HuH-7 (cell line): ENCODE data around the gene CLCA4.
"Not testable (repeated sequence)": the region's sequence is repeated elsewhere in the genome, so short reads cannot be mapped to it uniquely, and the experiment has no call there.

ENCODE experiments used
- DNase-seq: peaks from one replicate; pipeline ENCODE4 v3.0.0; 2011; ENCODE audit warnings: low spot score

The CLCA4 gene

DNA sequence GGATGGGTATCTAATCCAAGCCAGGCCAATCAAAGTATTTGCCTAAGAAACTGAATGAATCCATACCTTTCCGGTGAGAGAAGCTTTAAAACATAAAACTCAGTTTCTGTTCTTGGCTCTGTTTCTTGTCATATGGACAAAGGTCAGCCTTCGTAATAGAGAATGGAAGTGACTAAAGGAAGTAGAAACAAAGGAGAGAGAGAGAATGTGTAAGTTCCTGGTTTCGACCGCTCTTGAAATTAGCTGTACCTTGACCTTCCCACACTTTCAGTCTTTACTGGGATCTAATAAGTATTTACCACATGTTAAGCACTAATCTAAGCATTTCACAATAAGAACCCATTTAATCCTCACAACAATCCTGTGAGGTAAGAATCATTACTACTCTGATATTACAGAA is 19.6 kb upstream of the CLCA4 start:
- no peak for DNase-seq

DNA sequence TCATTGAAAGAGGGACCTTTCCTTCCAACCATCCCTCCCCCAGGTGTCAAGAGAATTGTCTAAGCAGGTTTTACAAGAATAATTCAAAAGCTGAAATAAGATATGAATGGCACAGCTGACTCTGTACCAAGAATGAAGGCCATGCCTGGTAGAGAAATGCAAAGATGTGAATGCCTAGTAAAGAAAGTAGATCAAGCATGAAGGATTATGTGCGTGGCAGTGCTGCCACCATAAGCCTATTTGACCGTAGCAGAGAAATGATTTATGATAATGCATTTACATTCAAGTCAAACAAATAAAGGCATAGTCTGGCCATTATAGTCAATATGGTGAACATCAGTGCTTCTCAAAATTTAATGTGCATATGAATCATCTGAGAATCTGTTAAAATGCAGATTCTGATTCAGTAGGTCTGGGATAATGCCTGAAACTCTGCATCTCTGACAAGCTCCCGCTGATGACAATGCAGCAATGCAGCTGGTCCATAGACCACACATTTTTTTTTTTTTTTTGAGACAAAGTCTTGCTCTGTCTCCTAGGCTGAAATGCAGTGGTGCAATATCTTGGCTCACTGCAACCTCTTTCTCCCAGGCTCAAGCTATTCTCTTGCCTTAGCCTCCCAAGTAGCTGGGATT is 16.6 kb upstream of the CLCA4 start:
- DNase-seq: no peak

DNA sequence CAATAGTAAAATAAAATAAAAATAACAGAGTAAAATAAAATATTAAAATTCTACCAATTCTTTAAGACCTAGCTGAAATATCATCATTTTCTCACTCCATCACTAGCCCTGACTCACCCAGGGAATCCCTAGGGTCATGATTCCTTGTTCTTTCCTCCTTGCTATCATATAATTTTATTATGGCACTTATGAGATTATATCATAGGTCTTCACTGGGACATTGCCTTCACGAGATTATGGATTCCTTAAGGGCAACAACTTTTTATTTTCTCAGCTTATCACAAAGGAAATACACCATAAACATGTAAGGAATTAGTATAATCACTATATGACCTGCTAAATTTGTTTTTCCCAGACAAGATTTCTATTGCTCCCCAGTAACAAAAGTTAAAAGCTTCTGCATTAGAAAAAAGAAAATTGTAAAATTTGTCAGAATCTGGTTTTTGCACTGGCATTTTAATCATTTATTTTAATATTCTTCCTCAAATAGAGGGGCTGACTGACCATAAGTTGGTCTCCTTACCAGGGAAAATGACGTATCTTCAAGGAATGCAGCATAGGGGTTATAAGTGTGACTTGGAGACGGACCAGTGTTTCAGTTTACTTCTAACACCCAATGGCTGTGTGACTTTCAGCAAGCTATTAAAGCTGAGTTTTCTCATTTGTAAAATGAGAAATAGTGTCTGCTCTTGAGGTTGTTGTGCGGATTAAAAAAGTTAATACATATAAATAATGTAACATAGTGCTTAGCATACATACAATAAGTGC is 8.8 kb upstream of the CLCA4 start:
- no peak for DNase-seq

DNA sequence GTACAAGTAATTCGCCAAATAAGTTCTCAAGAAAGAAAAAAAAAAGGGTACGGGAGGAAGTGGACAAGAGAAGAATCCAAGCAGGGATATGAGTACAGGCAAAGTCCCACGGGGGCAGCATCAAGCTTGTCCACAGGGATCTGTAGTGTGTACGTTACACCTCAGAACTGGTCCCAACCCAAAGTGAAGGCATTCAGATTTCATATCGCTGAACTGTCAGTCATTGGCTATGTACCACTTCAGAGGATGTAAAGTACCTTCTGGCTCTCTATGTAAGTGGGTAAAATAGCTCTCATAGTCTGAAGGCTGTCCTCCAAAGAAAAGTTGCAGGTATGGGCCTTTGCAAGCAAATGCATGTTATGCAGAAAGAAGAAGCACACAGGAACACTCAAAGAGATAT is 8.1 kb upstream of the CLCA4 start:
- no peak for DNase-seq

DNA sequence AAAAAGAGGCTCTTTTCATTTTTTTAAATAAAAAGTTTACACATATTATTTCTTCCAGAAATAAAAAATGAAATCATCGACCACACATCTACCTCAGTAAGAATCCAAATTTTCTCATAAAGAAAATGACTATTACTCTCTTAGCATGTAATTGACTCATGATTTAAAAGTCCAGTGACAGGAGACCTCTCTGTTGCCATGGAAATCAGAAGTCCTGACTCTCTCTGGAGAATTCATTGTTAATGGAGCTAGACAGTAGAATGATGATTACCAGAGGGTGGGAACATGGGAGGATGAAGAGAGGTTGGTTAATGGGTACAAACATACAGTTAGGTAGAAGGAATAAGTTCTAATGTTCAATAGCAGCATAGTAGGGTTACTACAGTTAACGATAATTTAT is 5.0 kb upstream of the CLCA4 start:
- no peak for DNase-seq

DNA sequence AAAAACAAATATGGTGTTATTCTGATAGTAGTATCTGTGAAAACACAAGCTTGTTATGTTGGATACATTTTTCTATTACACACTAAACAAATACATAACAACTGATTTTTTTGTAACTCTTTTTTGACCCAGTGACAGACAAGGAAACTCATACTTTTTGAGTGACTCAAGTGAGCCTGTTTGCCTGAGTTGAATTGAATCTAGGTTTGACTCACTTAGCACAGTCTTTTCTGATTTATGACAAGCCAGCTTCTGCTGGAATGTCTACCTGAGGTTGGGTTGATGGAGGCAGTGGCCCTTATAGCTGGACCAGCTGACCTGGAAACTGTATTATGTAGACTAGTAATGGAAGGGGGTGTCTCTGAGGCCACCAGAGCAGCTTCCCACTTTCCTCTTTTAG is 4.2 kb upstream of the CLCA4 start:
- DNase-seq: no peak

DNA sequence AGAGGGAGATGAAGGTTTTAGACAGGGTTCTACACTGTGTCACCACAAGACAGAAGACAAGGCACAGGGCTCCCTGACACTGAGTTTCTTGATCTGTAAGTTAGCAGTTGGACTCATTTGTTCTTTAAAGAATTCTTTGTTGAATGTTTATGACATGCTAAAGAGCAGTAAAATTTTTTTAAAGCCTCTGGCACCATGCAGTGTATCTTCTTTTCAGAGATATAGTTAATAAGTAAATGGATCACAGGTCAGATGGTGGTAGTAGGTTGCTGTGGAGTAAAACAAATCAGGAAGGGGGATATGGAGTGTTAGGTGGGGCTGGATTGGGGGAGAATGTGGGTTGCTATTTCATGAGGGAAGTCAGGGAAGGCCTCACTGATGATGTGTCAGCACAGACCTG is 2.0 kb downstream of the CLCA4 start:
- DNase-seq: no peak

DNA sequence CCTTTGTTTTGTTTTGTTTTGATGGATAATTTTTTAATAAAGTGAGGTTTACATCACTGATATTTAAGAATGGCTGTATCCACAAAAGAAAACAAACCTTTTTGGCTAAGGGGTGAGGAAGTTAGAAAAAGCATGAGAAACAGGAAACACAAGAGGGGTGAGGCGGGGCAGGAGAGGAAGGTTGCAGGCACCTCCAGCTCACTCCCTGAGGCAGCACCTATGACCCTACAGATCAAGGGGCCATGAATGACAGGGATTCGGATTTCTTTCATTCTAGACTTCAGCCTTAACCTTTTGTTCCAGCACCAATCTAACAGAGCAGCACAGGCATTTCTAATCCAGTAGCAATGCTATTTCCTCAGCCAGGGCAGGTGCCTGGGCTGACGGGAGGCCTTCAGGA is 4.4 kb downstream of the CLCA4 start:
- no peak for DNase-seq

DNA sequence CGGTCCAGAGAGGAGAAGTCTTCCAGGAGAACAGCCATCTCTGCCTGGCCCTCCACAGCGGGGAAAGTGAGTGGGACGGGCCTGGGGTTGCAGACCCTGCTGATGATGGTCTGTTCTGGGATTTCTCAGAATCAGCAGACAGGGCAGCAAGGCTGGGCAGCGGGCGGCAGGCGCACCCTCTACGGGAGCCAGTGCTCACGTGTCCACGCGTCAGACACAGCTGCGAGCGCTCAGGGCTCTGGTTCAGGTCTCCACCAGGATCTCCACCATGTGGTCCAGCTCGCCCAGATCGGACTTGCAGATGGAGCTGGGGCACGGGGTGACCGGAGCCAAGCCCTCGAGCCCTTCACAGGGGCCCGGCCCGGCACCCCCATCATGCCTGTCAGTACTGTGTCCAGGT is 5.5 kb downstream of the CLCA4 start:
- no peak for DNase-seq

DNA sequence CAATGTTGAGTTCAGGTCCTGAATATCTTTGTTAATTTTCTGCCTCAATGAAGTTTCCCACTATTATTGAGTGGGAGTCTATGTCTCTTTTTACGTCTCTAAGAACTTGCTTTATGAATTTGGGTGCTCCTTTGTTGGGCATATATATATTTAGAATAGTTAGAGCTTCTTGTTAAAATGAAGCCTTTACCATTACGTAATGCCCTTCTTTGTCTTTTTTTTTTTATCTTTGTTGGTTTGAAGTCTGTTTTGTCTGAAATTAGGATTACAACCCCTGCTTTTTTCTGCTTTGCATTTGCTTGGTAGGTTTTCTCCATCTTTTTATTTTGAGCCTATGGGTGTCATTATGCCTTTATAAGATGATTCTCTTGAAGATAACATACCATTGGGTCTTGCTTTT is 10.9 kb downstream of the CLCA4 start:
- DNase-seq: no peak

DNA sequence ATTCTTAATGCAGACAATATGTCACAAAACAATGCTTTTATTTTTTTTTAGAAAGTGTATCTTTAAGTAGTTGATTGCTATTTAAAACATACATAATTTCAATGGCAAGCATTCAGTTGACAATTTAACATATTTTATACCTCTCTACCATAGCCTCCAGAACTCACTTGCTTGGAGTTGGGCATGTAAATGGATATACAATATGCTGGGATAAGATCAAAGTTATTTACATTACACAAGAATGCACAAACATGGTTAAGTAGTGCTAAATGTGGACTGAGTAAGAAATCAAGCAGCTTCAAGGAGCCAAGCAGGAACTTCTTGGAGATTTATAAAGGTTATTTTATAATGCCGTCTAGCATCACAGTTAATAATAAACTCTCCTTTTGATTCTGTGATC is 17.0 kb downstream of the CLCA4 start:
- no peak for DNase-seq

DNA sequence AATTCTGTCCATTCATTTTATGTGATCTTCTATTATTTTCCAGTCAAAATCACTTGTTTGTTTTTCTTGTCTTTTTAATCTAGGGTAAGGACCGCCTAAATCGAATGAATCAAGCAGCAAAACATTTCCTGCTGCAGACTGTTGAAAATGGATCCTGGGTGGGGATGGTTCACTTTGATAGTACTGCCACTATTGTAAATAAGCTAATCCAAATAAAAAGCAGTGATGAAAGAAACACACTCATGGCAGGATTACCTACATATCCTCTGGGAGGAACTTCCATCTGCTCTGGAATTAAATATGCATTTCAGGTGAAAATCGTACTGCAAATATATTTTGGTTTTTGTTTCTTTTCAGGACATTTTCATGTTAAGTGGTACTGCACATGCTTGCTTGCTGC is 20.5 kb downstream of the CLCA4 start:
- DNase-seq: no peak

DNA sequence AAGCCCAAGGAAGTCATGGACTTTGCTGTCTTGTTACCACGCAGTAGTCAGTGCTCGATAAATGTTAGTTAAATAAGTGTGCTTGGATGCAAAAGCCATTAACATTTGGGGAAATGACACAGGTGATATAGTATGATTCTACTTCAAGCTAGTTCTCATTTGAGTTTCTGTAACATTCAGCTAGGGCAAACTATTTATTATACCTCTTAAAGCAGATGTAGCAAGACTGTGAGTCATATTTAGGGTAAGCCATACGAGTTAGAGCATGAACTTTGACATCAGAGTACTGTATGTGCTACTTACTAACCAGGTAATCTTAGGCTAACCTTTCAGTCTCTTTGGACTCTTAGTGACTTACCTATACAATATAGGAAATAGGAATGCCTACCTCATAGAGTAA is 21.0 kb downstream of the CLCA4 start:
- no peak for DNase-seq

DNA sequence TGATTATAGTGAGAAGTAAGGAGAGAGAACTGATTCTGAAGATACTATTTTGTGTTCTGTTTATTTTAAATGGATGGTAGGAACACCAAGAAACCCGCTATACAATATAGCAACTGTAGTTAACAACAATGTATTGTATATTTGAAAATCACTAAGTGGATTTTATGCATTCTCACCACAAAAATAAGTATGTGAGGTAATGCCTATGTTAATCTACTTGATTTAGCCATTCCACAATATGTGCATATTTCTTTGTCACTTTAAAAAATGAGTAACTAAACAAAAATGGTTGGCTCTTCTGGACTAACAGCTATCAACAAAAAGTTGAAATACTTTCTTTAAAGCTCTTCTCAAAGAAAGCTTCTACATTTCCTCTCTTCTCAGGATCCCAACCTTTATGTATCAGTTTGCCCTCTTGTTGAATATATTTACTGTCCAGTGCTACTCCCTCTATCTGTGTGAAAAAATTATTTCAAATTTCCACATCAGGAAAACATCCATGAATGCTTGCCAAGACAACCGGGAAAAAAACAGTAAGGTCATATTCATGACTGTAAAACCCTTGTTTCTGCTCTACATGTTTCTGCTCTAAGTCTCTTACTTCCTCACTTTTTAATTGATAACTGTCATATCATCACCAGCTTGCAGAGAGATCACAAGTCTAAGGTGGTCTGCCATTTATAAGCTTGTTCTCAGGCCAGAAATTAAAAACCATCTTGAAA is 27.0 kb downstream of the CLCA4 start:
- no peak for DNase-seq

DNA sequence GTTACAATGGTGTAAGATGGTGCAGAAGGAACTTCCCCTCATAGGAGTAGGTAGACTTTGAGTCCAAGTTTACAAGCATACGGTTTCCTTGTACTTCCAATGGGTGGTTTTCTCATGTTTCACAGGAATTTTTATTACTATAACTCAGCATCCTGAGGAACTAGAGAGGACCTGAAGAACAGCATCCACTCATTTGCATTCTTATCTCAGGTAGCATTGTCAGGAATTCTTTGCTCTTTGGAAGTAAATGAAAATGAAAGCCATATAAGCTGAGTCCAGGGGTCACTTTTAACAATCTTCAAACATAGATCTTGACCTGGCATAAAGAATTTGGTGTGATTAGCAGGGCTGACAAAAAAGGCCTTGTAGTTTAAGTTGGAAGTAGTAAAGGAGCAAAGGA is 34.4 kb downstream of the CLCA4 start:
- no peak for DNase-seq

DNA sequence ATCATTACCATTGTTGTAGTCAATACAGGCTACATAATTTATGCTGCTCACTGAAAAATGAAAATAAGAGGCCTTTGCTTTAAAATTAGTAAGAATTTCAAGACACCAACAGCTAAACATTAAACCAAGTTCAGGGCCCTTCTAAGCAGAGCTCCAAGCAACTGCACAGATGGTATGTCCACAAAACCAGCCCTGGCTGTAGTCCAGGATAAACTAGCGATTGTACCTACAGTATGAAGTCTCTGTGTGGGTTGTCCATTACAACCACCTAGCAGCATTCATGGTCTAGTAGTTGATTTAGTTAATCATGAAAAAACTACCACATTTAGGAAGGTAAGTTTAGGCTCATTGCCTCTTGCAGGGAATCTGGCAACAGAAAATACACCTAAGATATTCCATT is 35.3 kb downstream of the CLCA4 start:
- no peak for DNase-seq

DNA sequence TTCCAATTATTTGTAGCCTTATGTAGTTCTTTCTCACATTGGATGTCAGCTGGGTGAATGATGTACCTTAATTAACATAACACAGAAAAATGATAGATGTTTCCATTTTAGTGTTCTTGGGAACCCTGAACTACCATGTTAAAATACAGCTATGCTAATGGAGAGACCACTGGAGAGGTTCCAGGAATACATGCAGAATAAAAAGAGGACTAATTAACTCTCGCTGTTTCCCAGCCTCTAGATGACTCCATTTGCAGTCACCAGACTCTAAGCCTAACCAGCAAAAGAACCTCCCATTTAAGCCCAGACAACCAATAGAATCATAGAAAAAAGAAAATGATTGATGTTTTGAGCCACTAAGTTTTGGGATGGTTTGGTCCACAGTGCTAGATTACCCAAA is 36.2 kb downstream of the CLCA4 start:
- no peak for DNase-seq

DNA sequence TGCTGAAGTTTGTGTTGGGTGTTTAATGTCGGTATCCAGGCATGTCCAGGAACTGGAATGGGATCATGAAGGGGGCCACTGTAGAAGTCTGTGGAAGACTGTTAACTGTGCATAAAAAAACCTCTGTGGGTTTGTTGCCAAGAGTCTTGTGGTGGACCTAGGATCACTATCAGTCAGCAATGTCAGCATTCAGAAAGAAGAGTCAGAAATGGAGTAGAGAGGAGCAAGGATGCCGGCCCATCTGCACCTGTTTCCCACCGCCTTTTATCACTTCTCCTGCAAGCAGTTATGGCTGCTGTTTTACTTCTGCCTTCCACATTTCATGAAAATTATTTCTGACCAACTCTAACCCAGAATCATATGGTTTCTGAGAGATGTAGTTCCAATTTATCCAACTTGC is 36.7 kb downstream of the CLCA4 start:
- DNase-seq: no peak

DNA sequence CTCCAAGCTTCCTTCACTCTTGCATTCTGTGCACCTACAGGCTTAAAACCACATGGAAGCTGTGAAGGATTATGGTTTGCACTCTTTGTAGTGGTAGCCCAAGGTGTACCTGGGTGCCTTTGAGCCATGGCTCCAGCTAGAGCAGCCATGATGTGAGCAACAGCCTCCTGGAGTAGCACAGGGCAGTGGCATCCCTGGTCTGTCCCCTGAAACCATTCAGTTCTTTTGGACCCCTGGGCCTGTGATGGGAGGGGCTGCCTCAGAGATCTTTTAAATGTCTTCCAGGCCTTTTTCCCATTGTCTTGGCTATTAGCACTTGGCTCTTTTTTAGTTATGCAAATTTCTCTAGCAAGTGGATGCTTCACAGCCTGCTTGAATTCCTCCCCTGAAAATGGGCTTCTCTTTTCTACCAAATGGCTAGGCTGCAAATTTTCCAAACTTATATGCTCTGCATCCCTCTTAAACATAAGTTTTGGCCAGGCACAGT is 47.4 kb downstream of the CLCA4 start:
- DNase-seq: no peak

DNA sequence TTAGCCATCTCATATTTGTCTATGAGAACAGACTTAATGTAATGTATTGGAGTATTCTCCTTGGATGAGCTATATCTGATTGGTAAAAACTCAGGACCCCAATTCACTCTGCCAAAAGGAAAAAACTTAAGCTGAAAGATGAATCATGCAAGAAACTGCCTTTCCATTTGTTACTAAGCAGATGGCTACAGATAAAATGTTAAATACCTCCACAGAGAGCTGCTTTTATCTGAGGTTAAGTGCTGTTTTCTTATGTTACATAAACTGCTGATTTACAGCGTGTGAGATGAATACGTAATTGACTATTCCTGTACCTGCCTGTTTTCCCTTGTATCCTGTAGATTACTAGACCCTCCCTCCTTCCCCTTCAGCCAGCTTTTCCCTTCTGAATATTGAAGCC is 49.3 kb downstream of the CLCA4 start:
- DNase-seq: no peak

DNA sequence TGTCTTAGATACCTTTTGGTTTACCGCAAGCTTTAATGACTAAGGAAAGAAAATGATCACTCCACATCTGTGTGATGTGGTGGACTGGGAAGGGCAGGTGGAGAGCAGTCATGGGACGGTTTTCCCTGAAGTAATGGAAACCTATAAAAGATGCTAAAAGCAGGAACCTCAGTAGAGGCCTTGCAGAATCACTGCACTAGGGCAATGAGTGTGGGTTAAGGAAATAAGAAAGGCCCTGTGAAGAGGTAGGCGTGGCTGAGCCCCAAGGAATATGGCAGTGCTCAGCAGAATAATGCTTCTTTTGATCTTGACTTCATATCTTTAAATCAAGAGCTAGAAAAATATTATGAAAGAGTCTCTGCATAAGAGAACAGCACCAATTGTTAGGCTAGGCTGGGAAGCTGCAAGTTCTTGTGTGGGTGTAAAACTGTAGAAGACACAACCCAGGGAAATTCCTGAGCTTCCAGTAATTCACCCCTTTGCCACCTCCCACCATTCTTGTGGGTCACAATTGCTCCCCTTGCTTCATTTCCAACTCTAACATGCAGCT is 49.9 kb downstream of the CLCA4 start:
- DNase-seq: no peak

DNA sequence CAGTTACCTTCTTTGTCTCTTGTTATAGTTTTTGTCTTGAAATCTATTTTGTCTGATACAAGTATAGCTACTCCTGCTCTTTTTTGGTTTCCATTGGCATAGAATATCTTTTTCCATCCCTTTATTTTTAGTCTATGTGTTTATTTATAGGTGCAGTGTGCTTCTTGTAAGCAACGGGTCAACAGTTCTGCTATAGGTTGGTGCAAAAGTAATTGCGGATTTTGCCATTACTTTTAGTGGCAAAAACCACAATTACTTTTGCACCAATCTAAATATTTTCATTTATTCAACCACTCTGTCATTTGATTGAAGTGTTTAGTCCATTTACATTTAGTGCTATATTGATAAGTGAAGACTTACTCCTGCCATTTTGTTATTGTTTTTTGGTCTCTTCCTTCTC is 59.2 kb downstream of the CLCA4 start:
- not testable (repeated sequence) for DNase-seq

DNA sequence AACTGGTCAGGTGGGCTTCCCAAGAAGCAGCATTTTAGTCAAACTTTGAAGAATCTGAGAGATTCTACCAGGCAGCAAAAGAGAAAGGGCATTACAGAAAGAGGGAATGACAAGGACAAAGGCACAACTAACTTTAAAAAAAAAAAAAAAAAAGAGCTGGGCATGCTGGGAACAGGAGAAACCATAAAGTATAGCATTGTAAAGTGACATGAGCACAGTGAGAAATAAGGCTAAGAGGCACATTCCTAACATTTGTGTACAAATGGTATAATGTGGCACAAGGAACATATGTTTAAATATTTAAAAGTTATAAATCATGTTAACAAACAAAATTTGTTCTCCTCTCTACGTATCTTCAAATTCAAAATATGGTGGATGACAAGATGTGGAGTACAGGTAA is 69.6 kb downstream of the CLCA4 start:
- no peak for DNase-seq
